HepG2 (cell line): ENCODE results near the gene FAHD1. TPM values are rescaled to one million over a fixed set of nuclear protein-coding genes. Genes with fewer than 3 reads are reported as not detected.

Experiments
- ATF7 ChIP-seq, 2 experiments: fragments of 450-650 bp in 1 of 2; sonication (generic) in 1 of 2; formaldehyde crosslinking in 1 of 2; IDR thresholded peaks; 2 replicates each; pipeline versions ENCODE4 v1.4.0 to v1.6.1; 2016 to 2020; ENCODE audit warnings: antibody characterized with exemption in 1 of 2, mild to moderate bottlenecking in 1 of 2, missing genetic modification reagents in 1 of 2
- BCL6 ChIP-seq: IDR thresholded peaks from 2 replicates; pipeline ENCODE4 v1.6.1; 2016; ENCODE audit warnings: missing genetic modification reagents, missing compliant biosample characterization
- CEBPG ChIP-seq: IDR thresholded peaks from 2 replicates; pipeline ENCODE4 v1.6.1; 2016
- EED ChIP-seq: sonication (generic); formaldehyde crosslinking; IDR thresholded peaks from 2 replicates; pipeline ENCODE4 v1.5.0; 2020; ENCODE audit warnings: mild to moderate bottlenecking, missing genetic modification reagents
- GRHL1 ChIP-seq: sonication (generic); formaldehyde crosslinking; conservative IDR thresholded peaks from 2 replicates; pipeline ENCODE4 v1.8.0; 2022; ENCODE audit warnings: missing genetic modification reagents
- HINFP ChIP-seq: sonication (generic); formaldehyde crosslinking; IDR thresholded peaks from 2 replicates; pipeline ENCODE4 v1.4.0; 2020; ENCODE audit warnings: low read depth, mild to moderate bottlenecking, missing genetic modification reagents
- HNF1B ChIP-seq: sonication (generic); formaldehyde crosslinking; IDR thresholded peaks from 2 replicates; pipeline ENCODE4 v1.5.1; 2020; ENCODE audit warnings: mild to moderate bottlenecking, moderate library complexity, missing genetic modification reagents
- KLF13 ChIP-seq: sonication (generic); formaldehyde crosslinking; IDR thresholded peaks from 2 replicates; pipeline ENCODE4 v1.4.0; 2020; ENCODE audit warnings: mild to moderate bottlenecking, missing genetic modification reagents
- NCOA5 ChIP-seq: sonication (generic); formaldehyde crosslinking; IDR thresholded peaks from 2 replicates; pipeline ENCODE4 v1.4.0; 2020; ENCODE audit warnings: missing genetic modification reagents
- NFE2L1 ChIP-seq: sonication (generic); formaldehyde crosslinking; IDR thresholded peaks from 2 replicates; pipeline ENCODE4 v1.4.0; 2020; ENCODE audit warnings: missing genetic modification reagents, mild to moderate bottlenecking, borderline replicate concordance
- POLR2AphosphoS2 ChIP-seq: IDR thresholded peaks from 2 replicates; pipeline ENCODE4 v1.6.1; 2011; ENCODE audit warnings: low read depth, low read length, improper control_type of control experiment
- POLR2AphosphoS5 ChIP-seq: IDR thresholded peaks from 2 replicates; pipeline ENCODE4 v1.6.1; 2012; ENCODE audit warnings: low read depth, low read length
- XRCC5 ChIP-seq: fragments of 200-400 bp; formaldehyde crosslinking; optimal IDR thresholded peaks from 2 replicates; pipeline ENCODE3; 2017; ENCODE audit warnings: mild to moderate bottlenecking, low read length
- ZBTB49 ChIP-seq: sonication (generic); formaldehyde crosslinking; IDR thresholded peaks from 2 replicates; pipeline ENCODE4 v1.4.0; 2020; ENCODE audit warnings: missing genetic modification reagents, borderline replicate concordance
- ZGPAT ChIP-seq: IDR thresholded peaks from 2 replicates; pipeline ENCODE4 v1.6.1; 2016; ENCODE audit warnings: mild to moderate bottlenecking
- ZNF20 ChIP-seq: sonication (generic); formaldehyde crosslinking; IDR thresholded peaks from 2 replicates; pipeline ENCODE4 v1.4.0; 2020; ENCODE audit warnings: mild to moderate bottlenecking, moderate library complexity, missing genetic modification reagents
- ZNF275 ChIP-seq: sonication (generic); formaldehyde crosslinking; IDR thresholded peaks from 2 replicates; pipeline ENCODE4 v1.8.0; 2022; ENCODE audit warnings: missing genetic modification reagents, mild to moderate bottlenecking, inconsistent platforms, borderline replicate concordance
- ZNF510 ChIP-seq: sonication (generic); formaldehyde crosslinking; IDR thresholded peaks from 2 replicates; pipeline ENCODE4 v1.4.0; 2020; ENCODE audit warnings: low read depth, mild to moderate bottlenecking, missing genetic modification reagents
- ZSCAN25 ChIP-seq: sonication (generic); formaldehyde crosslinking; IDR thresholded peaks from 2 replicates; pipeline ENCODE4 v1.8.0; 2022; ENCODE audit warnings: mild to moderate bottlenecking, missing genetic modification reagents
- polyA plus RNA-seq, 8 experiments: library from polyadenylated mRNA; depleted of rRNA in 3 of 8; stranded (reverse) in 7 of 8; unstranded in 1 of 8; fragments of >200 nt; fragmentation: Illumina TruSeq in 4 of 8; extraction: Trizol in 4 of 8; gene quantifications; 2 replicates each; pipeline versions ENCODE4 v1.2.1 to v1.2.3, GENCODE V29; 2011 to 2016; ENCODE audit warnings: low read depth in 4 of 8, missing spikeins in 1 of 8, mixed read lengths in 1 of 8; ENCODE audit not compliant: insufficient read depth in 1 of 8
- total RNA-seq, 5 experiments: library from RNA; depleted of rRNA; stranded (reverse); fragments of >200 nt; fragmentation: Illumina TruSeq; extraction: Trizol; gene quantifications; 2 replicates each; pipeline ENCODE4 v1.2.3, GENCODE V29; 2016; ENCODE audit warnings: low read depth in 1 of 5

Gene FAHD1
- total and polyA plus RNA-seq, 2 of the 13 experiments (the other 11 are each of a cell fraction or from before 2014, with no cell fraction given) = 39.0 to 45.3 TPM

GRCh38 chr16:1828645-1829410, 1.8 kb downstream of the FAHD1 start (continued):
- TF ChIP-seq HINFP (no peak; the same call in 1 of the 2 replicates), HNF1B (peak; percentile 76), POLR2AphosphoS5 (no peak; the same call in none of the 2 replicates), CEBPG (CRISPR knock-in tag) (no peak), ZNF510 (CRISPR knock-in tag) (no peak), ZSCAN25 (CRISPR knock-in tag) (no peak), POLR2AphosphoS2 (no peak), ZGPAT (CRISPR knock-in tag) (peak; percentile 30; the same call in 1 of the 2 replicates), EED (no peak), XRCC5 (peak; percentile 43), NFE2L1 (CRISPR knock-in tag) (no peak), NCOA5 (CRISPR knock-in tag) (no peak), ZNF275 (CRISPR knock-in tag) (no peak), BCL6 (CRISPR knock-in tag) (peak; percentile 41; the same call in 1 of the 2 replicates), GRHL1 (CRISPR knock-in tag) (no peak), KLF13 (CRISPR knock-in tag) (no peak), ZNF20 (CRISPR knock-in tag) (no peak), ATF7 (IDR thresholded peaks at IDR 0.05) (no peak), ATF7 (CRISPR knock-in tag; IDR thresholded peaks at IDR 0.05) (no peak), ZBTB49 (CRISPR knock-in tag) (no peak)
